GM12878 (cell line): ENCODE results near the gene POLDIP3. TPM values are rescaled to one million over a fixed set of nuclear protein-coding genes. Genes with fewer than 3 reads are reported as not detected.

Source experiments
- ATAC-seq: fragments of 200-7000 bp; cut with Tn5 transposase; 3 replicates; pipeline ENCODE4 v1.9.1; 2020; ENCODE audit warnings: mild to moderate bottlenecking, moderate library complexity
- BruUV-seq: library from RNA; stranded (reverse); fragments of 400-500 nt; replicated peaks from 2 replicates; lab custom pipeline; 2021; lab: Mats Ljungman, UMichigan
- CTCF ChIA-PET: fragments of 300-600 bp; sonication (Branson Sonifier 250); formaldehyde crosslinking; extraction: SDS; loops from one replicate; lab custom pipeline; 2021; ENCODE audit warnings: inconsistent platforms; lab: Yijun Ruan, JAX
- POLR2A ChIA-PET: fragments of 350-600 bp; formaldehyde crosslinking; extraction: SDS; loops from one replicate; lab custom pipeline; 2021; ENCODE audit warnings: inconsistent platforms; lab: Charles Lee
- RAD21 ChIA-PET: fragments of 300-600 bp; sonication (Branson Sonifier 250); formaldehyde crosslinking; loops from one replicate; lab custom pipeline; 2023; ENCODE audit warnings: antibody characterized with exemption; ENCODE audit not compliant: unreplicated experiment; lab: Charles Lee
- SMC1A ChIA-PET: fragments of 300-600 bp; sonication (Branson Sonifier 250); formaldehyde crosslinking; loops from one replicate; lab custom pipeline; 2023; ENCODE audit not compliant: unreplicated experiment, uncharacterized antibody; lab: Charles Lee
- DNase-seq: peaks from one replicate; pipeline ENCODE4 v3.0.0-alpha.2; 2011; ENCODE audit warnings: low read depth, low spot score
- FAIRE-seq: peaks from 3 replicates; lab custom pipeline; 2011; peaks lifted over from hg19 to GRCh38; lab: Jason Lieb, UNC
- H2AFZ ChIP-seq: 2 replicates; pipeline ENCODE4 v1.6.0; 2011; ENCODE audit warnings: low read depth, low read length, control low read depth; ENCODE audit not compliant: control insufficient read depth
- H3K27ac ChIP-seq: 2 replicates; pipeline ENCODE4 v1.5.1; 2011; ENCODE audit warnings: control low read depth; ENCODE audit not compliant: control insufficient read depth, insufficient read depth
- H3K27me3 ChIP-seq, 2 experiments: replicated peaks in 1 of 2; 2 replicates each; pipeline versions ENCODE4 v1.6.0 to v1.6.1; 2011; ENCODE audit warnings: low read length in 1 of 2; ENCODE audit not compliant: control insufficient read depth in 2 of 2, insufficient read depth in 2 of 2
- H3K36me3 ChIP-seq, 2 experiments: 2 replicates each; pipeline ENCODE4 v1.5.1; 2011; ENCODE audit warnings: low read length in 1 of 2; ENCODE audit not compliant: control insufficient read depth in 2 of 2, insufficient read depth in 2 of 2
- H3K4me1 ChIP-seq: 2 replicates; pipeline ENCODE4 v1.6.1; 2011; ENCODE audit warnings: mild to moderate bottlenecking, low read length, moderate library complexity, mixed read lengths; ENCODE audit not compliant: control insufficient read depth, insufficient read depth
- H3K4me2 ChIP-seq: 2 replicates; pipeline ENCODE4 v1.6.0; 2011; ENCODE audit warnings: control low read depth; ENCODE audit not compliant: control insufficient read depth, insufficient read depth
- H3K4me3 ChIP-seq: fragments of 200-600 bp; sonication (generic); 2 replicates; pipeline ENCODE4 v1.5.1; 2016
- H3K79me2 ChIP-seq: 2 replicates; pipeline ENCODE4 v1.6.0; 2011; ENCODE audit warnings: low read length; ENCODE audit not compliant: control insufficient read depth, insufficient read depth
- H3K9ac ChIP-seq: 2 replicates; pipeline ENCODE4 v1.8.0; 2011; ENCODE audit warnings: low read length, control low read depth, mixed read lengths; ENCODE audit not compliant: control insufficient read depth, insufficient read depth
- H3K9me3 ChIP-seq: replicated peaks from 3 replicates; pipeline ENCODE4 v1.5.1; 2011; ENCODE audit warnings: mild to moderate bottlenecking, low read length; ENCODE audit not compliant: control insufficient read depth, insufficient read depth
- H4K20me1 ChIP-seq: 2 replicates; pipeline ENCODE4 v1.6.0; 2011; ENCODE audit not compliant: control insufficient read depth, insufficient read depth
- BHLHE40 ChIP-seq, 2 experiments: fragments of 450-650 bp in 1 of 2; IDR thresholded peaks; 2 replicates each; pipeline ENCODE4 v1.6.1; 2011 to 2017; ENCODE audit warnings: low read depth in 2 of 2, borderline replicate concordance in 1 of 2, improper control_type of control experiment in 1 of 2, low read length in 1 of 2, mild to moderate bottlenecking in 1 of 2
- CTCF ChIP-seq, 3 experiments: IDR thresholded peaks in 2 of 3; conservative IDR thresholded peaks in 1 of 3; 2 replicates each; pipeline ENCODE4 v1.5.1; 2011; ENCODE audit warnings: low read depth in 3 of 3, low read length in 3 of 3, mild to moderate bottlenecking in 3 of 3, control low read depth in 2 of 3, moderate library complexity in 2 of 3, inconsistent platforms in 1 of 3, mixed read lengths in 1 of 3; ENCODE audit not compliant: control insufficient read depth in 2 of 3, insufficient read depth in 1 of 3; ENCODE audit errors: extremely low read depth in 1 of 3
- PRDM15 ChIP-seq: fragments of 450-650 bp; formaldehyde crosslinking; IDR thresholded peaks from 2 replicates; pipeline ENCODE4 v1.4.0; 2020; ENCODE audit warnings: mild to moderate bottlenecking, moderate library complexity
- SMAD1 ChIP-seq: fragments of 450-650 bp; IDR thresholded peaks from 2 replicates; pipeline ENCODE4 v1.6.1; 2018; ENCODE audit warnings: mild to moderate bottlenecking, low read depth; ENCODE audit not compliant: partially characterized antibody
- ZNF622 ChIP-seq: fragments of 450-650 bp; IDR thresholded peaks from 2 replicates; pipeline ENCODE4 v1.6.1; 2017; ENCODE audit warnings: mild to moderate bottlenecking, inconsistent platforms
- WGBS: methylation state at CpG from one replicate; pipeline ENCODE4 v1.1.6; 2016; ENCODE audit warnings: low lambda C conversion rate; ENCODE audit not compliant: insufficient replicate concordance, insufficient coverage; ENCODE audit errors: missing lambda C conversion rate; 5-methylcytosine and 5-hydroxymethylcytosine counted together
- in situ Hi-C: fragments of 300-500 bp; cut with MboI; formaldehyde crosslinking; loops from 9 replicates; pipeline ENCODE4 v1.14.3; 2018; ENCODE audit warnings: mixed read lengths
- intact Hi-C: fragments of 100-400 bp; cut with micrococcal nuclease; formaldehyde crosslinking; loops from one replicate; pipeline ENCODE4 v1.14.2; 2022; ENCODE audit not compliant: unreplicated experiment
- polyA plus RNA-seq, 11 experiments: library from polyadenylated mRNA; depleted of rRNA in 4 of 11; unstranded in 6 of 11; stranded (reverse) in 5 of 11; fragments of >200 nt; fragmentation: Nextera tagmentation in 4 of 11; fragmentation: Illumina TruSeq in 1 of 11; extraction: Ambion mirVana in 4 of 11; extraction: Trizol in 1 of 11; gene quantifications; 1 replicate in 1 of 11; 2 replicates in 10 of 11; pipeline versions ENCODE4 v1.2.1 to v1.2.3, GENCODE V29; 2011 to 2016; ENCODE audit warnings: inconsistent platforms in 2 of 11, missing spikeins in 2 of 11, low read depth in 1 of 11
- total RNA-seq, 4 experiments: library from RNA; depleted of rRNA in 3 of 4; stranded (reverse); fragments of >200 nt in 3 of 4; fragmentation: Illumina TruSeq in 1 of 4; extraction: Trizol in 1 of 4; gene quantifications; 2 replicates each; pipeline versions ENCODE4 v1.2.1 to v1.2.3, GENCODE V29; 2013 to 2021

The POLDIP3 gene
- total and polyA plus RNA-seq, 10 of the 15 experiments (the other 5 are each of a cell fraction or from before 2014, with no cell fraction given) = 14.8 to 60.2 (median 49.5) TPM

- ChIA-PET RAD21 (no interaction called here), POLR2A (interaction anchor here (0.7 kb wide), 1 partner anchor 10 kb away, joined by 3 read pairs; no protein-coding TSS in a partner anchor), CTCF (interaction anchor here (0.6 kb wide), 1 partner anchor 155 kb away, joined by 3 read pairs; no protein-coding TSS in a partner anchor), SMC1A (interaction anchor here (0.6 kb wide), 1 partner anchor 220 kb away, joined by 3 read pairs; no protein-coding TSS in a partner anchor)
- H3K4me3 ChIP-seq = no peak overlapping the region
- intact Hi-C loops = no loop called here
- no peak overlapping the region for H2AFZ ChIP-seq
- H3K4me1 ChIP-seq = no peaks in the 10 kb centered on the region
- FAIRE-seq (no peak), ATAC-seq (no peak), DNase-seq (no peak)
- no peak overlapping the region for H3K27ac ChIP-seq
- no peaks in the 10 kb centered on the region for H3K79me2 ChIP-seq
- H3K36me3 ChIP-seq = peaks cover 7 to 41% of the 10 kb centered on the region in 2 experiments; a peak in 3 of 4 replicates
- no TSS peak for BruUV-seq
- no peak overlapping the region for H3K9ac ChIP-seq
- TF ChIP-seq BHLHE40 (IDR thresholded peaks at IDR 0.05; ENCODE audit: borderline replicate concordance in 1 of 2, low read depth in 2 of 2, low read length in 1 of 2) (no peak), ZNF622 (no peak), PRDM15 (CRISPR knock-in tag) (no peak), SMAD1 (no peak), CTCF (IDR thresholded peaks at IDR 0.05 in 2 of 3, conservative IDR thresholded peaks at IDR 0.05 in 1 of 3; ENCODE audit: control insufficient read depth in 2 of 3, extremely low read depth in 1 of 3, insufficient read depth in 1 of 3, low read depth in 3 of 3, low read length in 3 of 3) (peak in 1 of 3 experiments; percentile 12; a peak in 1 of 6 replicates)
- no peaks in the 10 kb centered on the region; the same call in none of the 2 replicates for H4K20me1 ChIP-seq
- H3K4me2 ChIP-seq = no peak overlapping the region
- in situ Hi-C loops = no loop called here
- no peaks in the 10 kb centered on the region for H3K9me3 ChIP-seq
- no peaks in the 10 kb centered on the region for H3K27me3 ChIP-seq
- WGBS = 90% methylated on average over 12 of the region's 13 CpGs
Measured at GRCh38 chr22:42632096-42632495, 17.4 kb upstream of the POLDIP3 start.
